SJCRH30 (cell line): ENCODE data around the gene CNTROB. TPM values are rescaled to one million over a fixed set of nuclear protein-coding genes. Genes with fewer than 3 reads are reported as not detected.

ENCODE experiments used
- DNase-seq, 2 experiments: peaks; one replicate each; pipeline ENCODE4 v3.0.0-alpha.2; 2015 to 2020
- H3K27ac ChIP-seq: fragments of 250-450 bp; sonication (Bioruptor Pico); 2 replicates; pipeline ENCODE4 v1.5.1; 2020; ENCODE audit warnings: mild to moderate bottlenecking, moderate library complexity
- H3K27me3 ChIP-seq: fragments of 250-450 bp; sonication (Bioruptor Pico); 2 replicates; pipeline ENCODE4 v1.5.1; 2020; ENCODE audit warnings: mild to moderate bottlenecking, moderate library complexity
- H3K36me3 ChIP-seq: fragments of 250-450 bp; sonication (Bioruptor Pico); 2 replicates; pipeline ENCODE4 v1.5.1; 2020; ENCODE audit warnings: mild to moderate bottlenecking, moderate library complexity
- H3K4me1 ChIP-seq: fragments of 250-450 bp; sonication (Bioruptor Pico); 2 replicates; pipeline ENCODE4 v1.5.1; 2020; ENCODE audit warnings: mild to moderate bottlenecking, moderate library complexity
- H3K4me3 ChIP-seq: fragments of 250-450 bp; sonication (Bioruptor Pico); 2 replicates; pipeline ENCODE4 v1.5.1; 2020; ENCODE audit warnings: mild to moderate bottlenecking, moderate library complexity
- H3K9me3 ChIP-seq: fragments of 250-450 bp; sonication (Bioruptor Pico); replicated peaks from 2 replicates; pipeline ENCODE4 v1.5.1; 2020; ENCODE audit warnings: mild to moderate bottlenecking, moderate library complexity
- total RNA-seq: library from RNA; depleted of rRNA; stranded (reverse); fragments of >200 nt; shearing (Covaris generic); gene quantifications from 2 replicates; pipeline ENCODE4 v1.2.3, GENCODE V29; 2014

Gene CNTROB
- total RNA-seq, 1 experiment from 2014 or later: 29.8 TPM

DNA sequence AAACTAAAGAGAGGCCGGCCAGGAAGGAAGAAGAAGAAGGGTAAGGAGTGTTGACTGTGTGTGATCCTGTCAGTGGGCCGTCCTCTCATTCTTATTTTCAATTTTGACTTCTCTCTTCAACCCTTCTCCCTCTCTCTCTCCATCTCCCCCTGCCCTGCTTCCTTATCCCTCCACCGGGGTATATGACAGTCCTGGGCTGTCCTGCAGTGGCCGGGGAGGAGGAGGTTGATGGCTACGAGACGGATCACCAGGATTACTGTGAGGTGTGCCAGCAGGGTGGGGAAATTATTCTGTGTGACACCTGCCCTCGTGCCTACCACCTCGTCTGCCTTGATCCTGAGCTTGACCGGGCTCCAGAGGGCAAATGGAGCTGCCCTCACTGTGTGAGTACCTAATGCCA, 37.8 kb upstream of the CNTROB start:
- Histone ChIP-seq H3K36me3 (peaks cover 81% of the 10 kb centered on the region), H3K4me1 (peaks cover 54% of the 10 kb centered on the region), H3K4me3 (no peak overlapping the region), H3K27ac (peak overlapping the region; percentile 70), H3K9me3 (no peaks in the 10 kb centered on the region), H3K27me3 (no peaks in the 10 kb centered on the region)
- DNase-seq: no peak

DNA sequence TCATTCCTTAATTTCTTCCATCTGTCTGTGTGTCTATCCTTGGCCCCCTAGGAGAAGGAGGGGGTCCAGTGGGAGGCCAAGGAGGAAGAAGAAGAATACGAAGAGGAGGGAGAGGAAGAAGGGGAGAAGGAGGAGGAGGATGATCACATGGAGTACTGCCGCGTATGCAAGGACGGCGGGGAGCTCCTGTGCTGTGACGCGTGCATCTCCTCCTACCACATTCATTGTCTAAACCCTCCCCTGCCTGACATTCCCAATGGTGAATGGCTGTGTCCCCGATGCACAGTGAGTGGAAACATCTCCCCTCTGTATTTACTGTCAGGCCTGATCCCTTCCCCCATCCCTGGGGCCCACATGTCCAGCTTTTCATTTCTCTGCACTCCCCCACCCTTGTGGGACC, 37.1 kb upstream of the CNTROB start:
- Histone ChIP-seq H3K4me3 (no peak overlapping the region), H3K27me3 (no peaks in the 10 kb centered on the region), H3K36me3 (peaks cover 82% of the 10 kb centered on the region), H3K27ac (no peak overlapping the region), H3K9me3 (no peaks in the 10 kb centered on the region), H3K4me1 (peaks cover 48% of the 10 kb centered on the region)
- DNase-seq: no peak

DNA sequence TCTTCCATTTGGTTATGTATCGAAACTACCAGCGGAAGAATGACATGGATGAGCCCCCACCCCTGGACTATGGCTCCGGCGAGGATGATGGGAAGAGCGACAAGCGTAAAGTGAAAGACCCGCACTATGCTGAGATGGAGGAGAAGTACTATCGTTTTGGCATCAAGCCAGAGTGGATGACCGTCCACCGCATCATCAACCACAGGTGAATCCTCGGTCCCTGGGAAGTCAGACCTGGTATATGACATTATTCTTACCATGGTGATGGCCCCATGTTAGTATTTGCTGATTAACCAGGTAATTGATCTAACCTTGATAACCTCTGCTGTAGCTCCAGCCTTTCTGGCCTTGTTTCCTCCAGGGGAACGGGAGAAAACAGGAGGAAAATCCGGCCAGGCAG, 34.9 kb upstream of the CNTROB start:
- peaks cover 81% of the 10 kb centered on the region for H3K36me3 ChIP-seq
- H3K9me3 ChIP-seq: no peaks in the 10 kb centered on the region
- no peaks in the 10 kb centered on the region for H3K27me3 ChIP-seq
- H3K27ac ChIP-seq: no peak overlapping the region
- peaks cover 25% of the 10 kb centered on the region for H3K4me1 ChIP-seq
- H3K4me3 ChIP-seq: no peak overlapping the region
- no peak for DNase-seq

DNA sequence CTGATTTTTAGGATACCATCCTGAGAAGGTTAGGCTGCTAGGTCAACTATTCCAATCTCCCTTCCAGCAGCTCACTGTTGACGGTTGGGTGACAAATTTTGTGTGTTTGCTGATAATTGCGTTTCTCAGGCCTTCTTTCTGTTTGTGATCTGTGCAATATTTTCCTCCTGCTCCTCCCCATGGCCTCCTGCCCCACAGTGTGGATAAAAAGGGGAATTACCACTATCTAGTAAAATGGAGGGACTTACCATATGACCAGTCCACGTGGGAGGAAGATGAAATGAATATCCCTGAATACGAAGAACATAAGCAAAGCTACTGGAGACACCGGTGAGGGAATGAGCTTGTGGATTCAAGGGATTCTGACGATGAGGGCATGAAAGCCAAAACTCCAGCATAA, 34.2 kb upstream of the CNTROB start:
- Histone ChIP-seq H3K27ac (no peak overlapping the region), H3K27me3 (no peaks in the 10 kb centered on the region)
- no peak for DNase-seq

DNA sequence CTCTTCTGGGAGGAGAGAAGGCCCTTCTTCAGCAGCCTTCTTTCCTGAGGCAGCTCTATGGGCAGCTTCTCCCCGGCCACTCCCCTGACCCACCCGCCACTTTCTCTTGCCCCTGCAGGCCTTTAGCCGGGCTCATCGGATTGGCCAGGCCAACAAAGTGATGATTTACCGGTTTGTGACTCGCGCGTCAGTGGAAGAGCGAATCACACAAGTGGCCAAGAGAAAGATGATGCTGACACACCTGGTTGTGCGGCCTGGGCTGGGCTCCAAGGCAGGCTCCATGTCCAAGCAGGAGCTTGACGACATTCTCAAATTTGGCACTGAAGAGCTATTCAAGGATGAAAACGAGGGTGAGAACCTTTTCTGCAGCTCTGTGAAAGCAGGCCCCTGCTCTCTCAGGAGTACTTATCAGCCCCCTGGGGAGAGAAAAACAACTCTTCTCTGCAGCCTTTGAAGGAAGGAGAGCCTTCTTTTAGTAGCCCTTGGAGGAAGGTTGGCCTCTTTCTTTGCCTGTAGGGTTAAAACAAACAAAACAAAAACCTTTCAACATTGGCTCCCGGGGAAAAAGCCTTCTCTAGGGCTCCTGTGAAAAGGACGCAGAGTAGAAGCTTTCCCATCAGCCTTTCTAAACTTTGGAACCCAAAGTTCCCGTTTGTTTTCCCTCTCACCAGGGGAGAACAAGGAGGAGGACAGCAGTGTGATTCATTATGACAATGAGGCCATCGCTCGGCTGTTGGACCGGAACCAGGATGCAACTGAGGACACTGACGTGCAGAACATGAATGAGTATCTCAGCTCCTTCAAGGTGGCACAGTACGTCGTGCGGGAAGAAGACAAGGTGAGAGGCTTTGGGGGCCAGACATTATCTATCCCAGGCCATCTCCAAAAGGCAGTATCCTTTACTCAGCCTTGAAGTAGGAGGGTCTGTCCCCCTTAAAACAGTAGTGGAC, 28.6 kb upstream of the CNTROB start:
- no peak for DNase-seq
- H3K27me3 ChIP-seq: no peaks in the 10 kb centered on the region
- H3K9me3 ChIP-seq: no peaks in the 10 kb centered on the region
- H3K36me3 ChIP-seq: peaks cover 87% of the 10 kb centered on the region
- H3K27ac ChIP-seq: no peak overlapping the region
- H3K4me1 ChIP-seq: no peaks in the 10 kb centered on the region
- no peak overlapping the region for H3K4me3 ChIP-seq

More for the DNA sequence above, 34.2 kb upstream of the CNTROB start:
- peaks cover 85% of the 10 kb centered on the region for H3K36me3 ChIP-seq
- peaks cover 20% of the 10 kb centered on the region for H3K4me1 ChIP-seq
- H3K9me3 ChIP-seq: no peaks in the 10 kb centered on the region
- H3K4me3 ChIP-seq: no peak overlapping the region

DNA sequence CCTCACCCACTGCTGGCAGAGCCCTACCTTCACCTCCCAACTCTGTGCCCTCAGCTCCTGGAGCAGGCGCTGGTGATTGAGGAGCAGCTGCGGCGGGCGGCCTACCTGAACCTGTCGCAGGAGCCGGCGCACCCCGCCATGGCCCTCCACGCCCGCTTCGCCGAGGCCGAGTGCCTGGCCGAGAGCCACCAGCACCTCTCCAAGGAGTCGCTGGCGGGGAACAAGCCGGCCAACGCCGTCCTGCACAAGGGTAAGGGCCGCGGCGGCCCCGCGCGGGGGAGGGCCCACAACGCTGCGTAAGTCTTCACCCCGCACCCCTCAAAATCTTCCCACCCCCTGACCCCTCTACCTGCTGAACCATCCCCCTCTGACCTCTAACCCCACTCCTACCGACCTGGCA, 22.9 kb upstream of the CNTROB start:
- Histone ChIP-seq H3K9me3 (no peaks in the 10 kb centered on the region), H3K27me3 (no peaks in the 10 kb centered on the region), H3K4me1 (no peaks in the 10 kb centered on the region), H3K4me3 (no peak overlapping the region), H3K27ac (no peak overlapping the region), H3K36me3 (peaks cover 71% of the 10 kb centered on the region)
- no peak for DNase-seq

DNA sequence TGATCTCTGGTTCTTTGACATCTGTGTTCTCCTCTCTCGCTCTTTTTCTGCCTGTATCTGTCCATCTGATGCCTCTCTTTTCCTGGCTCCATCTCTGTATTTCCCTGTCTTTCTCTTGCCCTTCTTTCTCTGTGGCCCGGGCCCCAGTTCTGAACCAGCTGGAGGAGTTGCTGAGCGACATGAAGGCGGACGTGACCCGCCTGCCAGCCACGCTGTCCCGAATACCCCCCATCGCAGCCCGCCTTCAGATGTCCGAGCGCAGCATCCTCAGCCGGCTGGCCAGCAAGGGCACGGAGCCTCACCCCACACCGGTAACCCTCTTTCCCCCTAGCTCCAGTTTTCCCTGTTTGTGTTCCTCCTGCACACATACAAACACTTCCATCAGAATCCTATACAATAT, 21.7 kb upstream of the CNTROB start:
- no peak for DNase-seq
- peaks cover 59% of the 10 kb centered on the region for H3K36me3 ChIP-seq
- H3K27ac ChIP-seq: no peak overlapping the region

DNA sequence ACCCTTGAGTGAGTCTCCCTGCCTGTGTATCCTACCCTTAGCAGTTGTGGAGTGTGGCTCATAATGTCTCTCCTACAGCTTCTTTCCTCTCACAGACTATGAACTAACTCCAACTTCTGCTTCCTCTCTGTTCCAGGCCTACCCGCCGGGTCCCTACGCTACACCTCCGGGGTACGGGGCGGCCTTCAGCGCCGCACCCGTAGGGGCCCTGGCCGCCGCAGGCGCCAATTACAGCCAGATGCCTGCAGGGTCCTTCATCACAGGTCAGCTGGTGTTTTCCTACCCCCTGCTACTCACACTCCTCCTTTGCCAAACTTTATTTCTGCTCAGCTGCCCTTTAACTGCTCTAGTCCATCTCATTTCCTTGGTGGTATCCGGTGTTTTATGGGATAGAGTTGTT, 21.3 kb upstream of the CNTROB start:
- Histone ChIP-seq H3K27ac (no peak overlapping the region), H3K4me3 (no peak overlapping the region), H3K36me3 (peaks cover 54% of the 10 kb centered on the region), H3K27me3 (no peaks in the 10 kb centered on the region), H3K9me3 (no peaks in the 10 kb centered on the region), H3K4me1 (no peaks in the 10 kb centered on the region)
- DNase-seq: no peak

More for the DNA sequence above, 21.7 kb upstream of the CNTROB start:
- H3K4me1 ChIP-seq: no peaks in the 10 kb centered on the region
- no peaks in the 10 kb centered on the region for H3K9me3 ChIP-seq
- no peaks in the 10 kb centered on the region for H3K27me3 ChIP-seq
- H3K4me3 ChIP-seq: no peak overlapping the region

DNA sequence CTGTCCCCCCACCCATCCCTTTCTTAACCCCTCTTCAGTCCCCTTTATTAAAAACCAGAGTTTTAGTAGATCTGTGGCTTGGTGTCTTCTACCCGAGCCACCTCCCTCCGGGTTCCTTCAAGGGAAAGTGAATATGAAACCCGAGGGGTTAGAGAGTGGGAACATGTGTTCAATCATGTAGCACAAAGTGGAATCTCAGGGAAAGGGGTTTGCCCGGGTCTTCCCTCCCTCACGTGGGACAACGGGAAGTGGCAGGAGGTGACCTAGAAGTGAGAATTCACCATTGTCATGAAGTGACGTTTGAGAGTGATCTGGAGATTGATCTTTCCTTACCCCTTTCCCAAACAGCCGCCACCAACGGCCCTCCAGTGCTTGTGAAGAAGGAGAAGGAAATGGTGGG, 20.9 kb upstream of the CNTROB start:
- no peak for DNase-seq
- peaks cover 50% of the 10 kb centered on the region for H3K36me3 ChIP-seq

DNA sequence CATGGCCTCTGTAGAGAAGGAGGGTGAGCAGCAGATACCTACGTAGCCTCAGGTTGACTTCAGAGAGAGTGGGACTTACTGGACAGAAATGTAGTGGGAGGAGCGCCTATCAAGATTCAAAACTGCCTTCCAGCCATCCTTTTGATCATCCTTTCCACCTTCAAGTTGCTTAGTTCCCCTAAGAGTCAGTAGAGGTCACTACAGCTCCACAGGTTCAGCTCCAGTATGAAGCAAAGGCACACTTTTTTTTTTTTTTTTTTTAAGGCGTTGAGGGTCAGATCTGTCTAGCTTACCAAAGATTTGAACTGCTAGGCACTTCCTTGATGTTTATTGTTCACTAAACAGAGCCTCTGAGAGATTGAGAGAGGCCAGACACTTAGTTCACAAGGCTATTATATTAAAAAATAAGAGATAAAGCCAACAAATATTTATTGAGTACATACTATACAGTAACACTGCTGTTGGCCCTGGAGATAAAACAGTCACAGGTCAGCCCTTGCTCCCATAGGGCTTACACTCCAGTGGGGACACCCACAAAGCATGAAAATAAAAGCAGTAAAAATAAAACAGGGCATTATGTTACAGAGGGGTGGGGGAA, 19.0 kb upstream of the CNTROB start:
- Histone ChIP-seq H3K9me3 (no peaks in the 10 kb centered on the region), H3K4me1 (no peaks in the 10 kb centered on the region; the same call in 1 of the 2 replicates), H3K36me3 (peaks cover 39% of the 10 kb centered on the region), H3K27ac (no peak overlapping the region), H3K4me3 (no peak overlapping the region), H3K27me3 (no peaks in the 10 kb centered on the region)
- DNase-seq: peak; percentile 26 to 55

More for the DNA sequence above, 20.9 kb upstream of the CNTROB start:
- no peaks in the 10 kb centered on the region for H3K27me3 ChIP-seq
- H3K4me3 ChIP-seq: no peak overlapping the region
- no peaks in the 10 kb centered on the region for H3K9me3 ChIP-seq
- H3K4me1 ChIP-seq: no peaks in the 10 kb centered on the region
- no peak overlapping the region for H3K27ac ChIP-seq

DNA sequence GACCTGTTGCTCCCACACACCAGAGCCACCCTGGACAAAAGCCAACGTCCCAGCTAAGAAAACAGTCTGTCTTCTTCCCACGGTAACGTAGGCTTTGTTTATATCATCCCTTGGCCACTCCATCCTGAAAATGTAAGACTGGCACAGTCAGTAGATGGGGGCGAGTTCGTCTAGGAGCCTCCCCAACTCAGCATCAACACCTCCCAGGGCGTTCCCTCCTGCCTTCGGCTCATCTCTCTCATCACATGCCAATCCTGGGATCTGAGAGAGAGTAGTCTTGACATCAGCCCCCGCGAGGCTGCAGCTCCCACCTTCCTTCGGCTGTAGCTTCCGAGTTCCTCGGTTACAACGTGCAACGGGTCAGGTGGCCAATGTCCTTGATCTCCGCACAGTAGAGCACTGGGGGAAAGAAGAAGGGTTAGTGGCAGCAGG, 16.8 kb upstream of the CNTROB start:
- Histone ChIP-seq H3K27me3 (no peaks in the 10 kb centered on the region), H3K36me3 (peaks cover 22% of the 10 kb centered on the region), H3K4me3 (peak overlapping the region; percentile 57), H3K9me3 (no peaks in the 10 kb centered on the region), H3K4me1 (no peaks in the 10 kb centered on the region; the same call in 1 of the 2 replicates), H3K27ac (peak overlapping the region; percentile 90; the same call in 1 of the 2 replicates)
- DNase-seq: no peak

DNA sequence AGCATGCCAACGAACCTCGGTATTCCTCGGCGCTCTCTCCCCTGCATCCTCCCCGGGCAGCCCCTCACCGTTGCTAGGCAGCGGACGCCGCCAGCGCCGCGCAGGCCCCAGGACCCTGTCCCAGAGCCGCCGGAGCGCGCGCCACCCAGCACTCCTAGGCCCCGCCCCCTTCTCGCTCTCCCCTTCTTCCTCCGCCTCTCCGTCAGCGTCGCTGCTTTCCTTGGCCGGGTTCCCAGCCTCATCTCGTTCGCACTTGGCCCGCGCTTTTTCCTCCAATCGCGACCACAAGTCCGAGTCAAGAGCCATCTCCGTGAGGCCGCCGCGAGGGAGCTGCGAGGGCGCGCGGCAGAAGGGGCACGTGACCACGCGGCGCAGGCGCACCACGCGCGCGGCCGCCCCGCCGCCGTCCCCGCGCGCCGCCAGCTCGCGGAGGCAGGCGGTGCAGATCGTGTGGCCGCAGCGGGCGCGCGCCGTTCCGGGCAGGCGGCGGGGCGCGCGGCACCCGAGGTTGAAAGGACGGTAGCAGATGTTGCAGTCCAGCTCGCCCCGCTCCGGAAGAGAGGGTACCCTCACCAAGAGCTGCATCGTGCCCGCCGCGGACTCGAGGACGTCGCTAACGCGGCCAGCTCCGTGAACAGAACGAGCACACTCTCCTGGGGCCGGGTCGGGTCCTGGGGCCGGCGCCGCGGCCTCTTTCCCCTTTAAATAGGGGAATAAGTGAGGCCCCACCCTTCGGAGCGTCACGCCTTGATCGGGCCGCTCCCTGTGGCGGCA, 16.2 kb upstream of the CNTROB start, which contains the start of gene RNF227:
RNF227 (minus strand) TSS at position 679 of the 774 bp plus-strand sequence; CDS start at position 585, 94 bp downstream.
- H3K4me3 ChIP-seq: peak within 1 kb of the TSS; percentile 57
- peak within 1 kb of the TSS; percentile 90 for H3K27ac ChIP-seq
- H3K27me3 ChIP-seq: no peaks in the 10 kb centered on the region
- peak; percentile 95 for DNase-seq
- no peaks in the 10 kb centered on the region for H3K9me3 ChIP-seq
- H3K36me3 ChIP-seq: peaks cover 16% of the 10 kb centered on the region
- no peaks in the 10 kb centered on the region; the same call in 1 of the 2 replicates for H3K4me1 ChIP-seq

DNA sequence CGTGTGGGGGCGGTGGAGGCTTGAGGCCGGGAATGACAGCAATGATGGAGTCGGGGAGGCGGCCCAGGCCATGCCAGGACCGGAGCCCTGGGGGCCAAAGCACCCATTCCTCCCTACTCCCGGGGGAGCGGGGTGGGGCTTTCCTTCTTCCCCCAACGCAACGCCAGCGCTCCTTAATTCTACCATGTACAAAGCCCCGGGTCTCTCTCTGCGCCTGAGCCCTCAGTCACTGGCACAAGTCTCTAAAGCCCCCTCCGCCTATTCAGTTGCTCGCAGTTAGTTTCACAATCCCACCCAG, 15.7 kb upstream of the CNTROB start:
- H3K36me3 ChIP-seq: peaks cover 10% of the 10 kb centered on the region
- peak overlapping the region; percentile 57 for H3K4me3 ChIP-seq
- H3K27me3 ChIP-seq: no peaks in the 10 kb centered on the region
- H3K4me1 ChIP-seq: no peaks in the 10 kb centered on the region; the same call in 1 of the 2 replicates
- no peak for DNase-seq
- peak overlapping the region; percentile 90 for H3K27ac ChIP-seq
- no peaks in the 10 kb centered on the region for H3K9me3 ChIP-seq

DNA sequence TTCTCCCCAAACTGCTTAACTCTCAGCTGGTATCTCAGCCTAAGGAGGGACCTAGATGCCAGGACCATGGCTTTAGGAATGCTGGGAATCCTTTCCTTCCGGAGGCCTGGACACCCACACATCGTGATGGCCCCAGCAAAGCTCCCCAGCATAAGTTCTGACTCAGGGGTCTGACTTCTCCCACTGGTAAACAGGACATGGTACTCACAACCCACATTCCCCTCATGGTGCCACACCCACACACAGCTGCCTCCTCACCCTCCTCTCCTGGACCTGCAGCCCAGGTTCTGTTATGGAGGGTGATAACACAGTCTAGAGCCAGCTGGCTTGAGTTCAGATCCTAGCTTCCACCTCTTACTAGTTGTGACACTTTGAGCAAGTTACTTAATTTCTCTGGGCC, 15.2 kb upstream of the CNTROB start:
- peak overlapping the region; percentile 57 for H3K4me3 ChIP-seq

More for the DNA sequence above, 15.2 kb upstream of the CNTROB start:
- peak; percentile 28 to 39 for DNase-seq
- H3K36me3 ChIP-seq: peaks cover 7% of the 10 kb centered on the region
- H3K27me3 ChIP-seq: no peaks in the 10 kb centered on the region
- H3K9me3 ChIP-seq: no peaks in the 10 kb centered on the region
- H3K4me1 ChIP-seq: no peaks in the 10 kb centered on the region; the same call in 1 of the 2 replicates
- peak overlapping the region; percentile 90 for H3K27ac ChIP-seq
